GM13977 (cell line): ENCODE results near the gene NRN1L.

ENCODE experiments used
- DNase-seq: peaks from one replicate; pipeline ENCODE4 v3.0.0; 2012; ENCODE audit warnings: low spot score
- in situ Hi-C: fragments of 300-500 bp; cut with MboI; formaldehyde crosslinking; loops from one replicate; pipeline ENCODE4 v1.12.0; 2022; ENCODE audit warnings: low sequenced_read_pairs, low pct_unique_long_range_greater_than_20kb, mixed read lengths, inconsistent platforms; ENCODE audit not compliant: unreplicated experiment
- TF ChIP-seq, protein P1 (sequence below): IDR thresholded peaks from 2 replicates; pipeline ENCODE4 v1.5.1; 2012; ENCODE audit warnings: mild to moderate bottlenecking, control low read depth; ENCODE audit not compliant: insufficient read depth; ENCODE audit errors: extremely low read depth, missing control alignments

NRN1L gene

DNA sequence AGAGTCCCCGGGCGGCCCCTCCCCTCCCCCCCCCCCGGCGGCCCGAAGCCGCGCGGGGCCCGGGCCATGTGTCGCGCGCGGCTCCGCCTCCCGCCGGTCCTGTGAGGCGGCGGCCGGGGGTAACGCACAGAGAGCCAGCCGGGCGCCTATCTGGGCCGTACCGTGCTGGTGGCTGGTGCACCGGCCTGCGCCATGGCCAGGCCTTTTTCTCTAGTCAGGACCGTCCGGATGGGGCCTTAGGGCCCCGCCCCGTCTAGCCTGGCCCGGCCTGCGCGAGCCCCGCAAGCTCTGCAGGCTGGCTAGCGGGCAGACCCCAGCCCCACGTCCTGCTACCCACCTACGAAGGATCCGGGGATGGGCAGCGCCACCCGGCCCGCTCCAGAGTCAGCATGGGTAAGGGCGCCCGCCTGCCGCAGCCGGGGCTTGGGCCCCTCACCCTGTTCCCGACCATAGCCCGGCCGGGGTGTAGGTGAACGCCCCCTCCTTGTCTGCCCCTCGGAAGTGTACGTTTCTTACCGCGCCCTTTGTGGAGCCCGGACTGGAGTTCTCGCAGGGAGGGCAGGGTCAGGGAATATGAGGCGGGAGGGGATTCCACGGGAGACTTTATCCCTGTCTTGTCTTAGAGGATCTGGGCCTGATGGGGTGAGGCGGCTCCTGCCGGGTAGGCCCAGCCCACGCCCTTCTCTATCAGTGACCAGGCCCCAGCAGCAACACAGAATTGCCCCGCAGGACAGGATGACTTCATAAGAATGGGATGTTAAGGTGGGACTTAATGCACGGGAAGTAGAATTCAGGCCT, 37.4 kb upstream of the NRN1L start, which contains the start of gene CENPT:
CENPT (minus strand) TSS at position 630 of the 798 bp plus-strand sequence. CDS start 13,834 bp downstream, outside the sequence.
- in situ Hi-C loops: no loop called here
- TF ChIP-seq, protein P1, sequence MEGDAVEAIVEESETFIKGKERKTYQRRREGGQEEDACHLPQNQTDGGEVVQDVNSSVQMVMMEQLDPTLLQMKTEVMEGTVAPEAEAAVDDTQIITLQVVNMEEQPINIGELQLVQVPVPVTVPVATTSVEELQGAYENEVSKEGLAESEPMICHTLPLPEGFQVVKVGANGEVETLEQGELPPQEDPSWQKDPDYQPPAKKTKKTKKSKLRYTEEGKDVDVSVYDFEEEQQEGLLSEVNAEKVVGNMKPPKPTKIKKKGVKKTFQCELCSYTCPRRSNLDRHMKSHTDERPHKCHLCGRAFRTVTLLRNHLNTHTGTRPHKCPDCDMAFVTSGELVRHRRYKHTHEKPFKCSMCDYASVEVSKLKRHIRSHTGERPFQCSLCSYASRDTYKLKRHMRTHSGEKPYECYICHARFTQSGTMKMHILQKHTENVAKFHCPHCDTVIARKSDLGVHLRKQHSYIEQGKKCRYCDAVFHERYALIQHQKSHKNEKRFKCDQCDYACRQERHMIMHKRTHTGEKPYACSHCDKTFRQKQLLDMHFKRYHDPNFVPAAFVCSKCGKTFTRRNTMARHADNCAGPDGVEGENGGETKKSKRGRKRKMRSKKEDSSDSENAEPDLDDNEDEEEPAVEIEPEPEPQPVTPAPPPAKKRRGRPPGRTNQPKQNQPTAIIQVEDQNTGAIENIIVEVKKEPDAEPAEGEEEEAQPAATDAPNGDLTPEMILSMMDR: no peak
- peak; percentile 86 for DNase-seq

DNA sequence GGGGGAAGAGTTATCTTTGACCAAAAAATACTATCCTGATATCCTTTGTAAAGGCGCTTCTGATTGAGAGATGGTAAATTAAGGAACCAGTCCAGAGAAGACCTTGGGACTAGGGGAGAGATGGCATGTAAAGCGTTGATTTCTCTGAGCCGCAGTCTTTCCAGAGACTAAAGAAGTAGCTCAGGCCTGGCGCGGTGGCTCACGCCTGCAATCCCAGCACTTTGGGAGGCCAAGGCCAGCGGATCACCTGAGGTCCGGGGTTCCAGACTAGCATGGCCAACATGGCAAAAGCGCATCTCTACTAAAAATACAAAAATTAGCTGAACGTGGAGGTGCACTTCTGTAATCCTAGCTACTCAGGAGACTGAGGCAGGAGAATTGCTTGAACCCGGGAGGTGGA, 36.6 kb upstream of the NRN1L start:
- TF ChIP-seq, protein P1: no peak
- no peak for DNase-seq
- in situ Hi-C loops: no loop called here

DNA sequence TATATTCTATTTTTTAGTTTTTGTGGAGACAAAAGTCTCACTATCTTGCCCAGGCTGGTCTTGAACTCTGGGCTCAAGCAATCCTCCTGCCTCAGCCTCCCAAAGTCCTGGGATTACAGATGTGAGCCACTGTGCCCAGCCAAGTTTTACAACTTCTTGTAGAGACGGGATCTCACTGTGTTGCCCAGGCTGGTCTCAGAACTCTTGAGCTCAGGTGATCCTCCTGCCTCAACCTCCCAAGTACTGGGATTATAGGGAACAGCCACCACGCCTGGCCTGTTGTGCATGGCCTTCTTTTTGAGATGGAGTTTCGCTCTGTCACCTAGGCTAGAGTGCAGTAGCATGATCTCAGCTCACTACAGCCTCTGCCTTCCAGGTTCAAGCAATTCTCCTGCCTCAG, 31.0 kb upstream of the NRN1L start:
- in situ Hi-C loops: no loop called here
- TF ChIP-seq, protein P1: no peak
- no peak for DNase-seq

DNA sequence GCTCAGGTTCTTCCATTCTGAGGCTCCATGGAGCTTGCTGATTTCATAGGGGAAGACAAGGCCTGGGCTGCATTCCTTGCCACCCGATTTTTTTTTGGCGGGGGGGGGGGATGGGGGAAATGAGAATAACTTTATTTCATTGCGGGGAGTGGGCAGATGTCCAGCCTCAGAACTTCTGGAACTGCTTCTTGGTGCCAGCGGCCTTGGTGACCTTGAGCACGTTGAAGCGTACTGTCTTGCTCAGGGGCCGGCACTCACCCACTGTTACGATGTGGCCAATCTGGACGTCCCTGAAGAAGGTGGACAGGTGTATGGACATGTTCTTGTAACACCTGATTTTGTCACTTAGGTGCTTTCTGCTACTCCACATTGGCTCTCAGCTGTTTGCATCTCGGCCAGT, 28.9 kb upstream of the NRN1L start:
- TF ChIP-seq, protein P1: no peak
- DNase-seq: no peak
- in situ Hi-C loops: no loop called here

DNA sequence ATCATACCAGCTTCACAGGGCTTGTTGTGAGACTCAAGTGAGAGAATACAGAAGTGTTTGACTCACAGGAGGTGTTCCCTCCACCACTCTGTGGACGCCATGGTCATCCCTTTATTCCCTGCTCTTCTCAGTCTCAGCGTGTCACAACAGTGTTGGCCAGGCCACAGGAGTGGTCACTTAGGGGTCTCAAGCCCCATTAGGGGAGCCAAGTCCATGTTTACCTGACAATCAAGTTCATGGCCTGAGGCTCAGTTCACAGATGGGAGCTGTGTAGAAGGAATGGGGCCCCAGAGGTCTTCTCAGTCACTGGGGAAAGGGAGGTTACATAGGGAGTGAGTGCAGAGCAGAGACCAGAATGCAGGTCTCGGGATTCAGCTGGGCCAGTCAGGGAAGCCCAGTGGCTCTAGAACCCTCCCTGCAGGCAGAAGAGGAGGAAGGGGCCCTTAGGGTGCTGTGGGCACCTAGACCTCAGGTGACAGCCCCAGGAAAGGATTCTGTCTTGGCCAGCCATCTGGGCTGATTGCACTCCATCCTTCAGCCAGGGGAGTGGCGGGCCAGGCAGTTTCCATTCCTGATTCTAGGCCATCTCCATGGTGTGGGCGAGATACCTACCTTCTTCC, 27.6 kb upstream of the NRN1L start:
- in situ Hi-C loops: no loop called here
- no peak for DNase-seq

DNA sequence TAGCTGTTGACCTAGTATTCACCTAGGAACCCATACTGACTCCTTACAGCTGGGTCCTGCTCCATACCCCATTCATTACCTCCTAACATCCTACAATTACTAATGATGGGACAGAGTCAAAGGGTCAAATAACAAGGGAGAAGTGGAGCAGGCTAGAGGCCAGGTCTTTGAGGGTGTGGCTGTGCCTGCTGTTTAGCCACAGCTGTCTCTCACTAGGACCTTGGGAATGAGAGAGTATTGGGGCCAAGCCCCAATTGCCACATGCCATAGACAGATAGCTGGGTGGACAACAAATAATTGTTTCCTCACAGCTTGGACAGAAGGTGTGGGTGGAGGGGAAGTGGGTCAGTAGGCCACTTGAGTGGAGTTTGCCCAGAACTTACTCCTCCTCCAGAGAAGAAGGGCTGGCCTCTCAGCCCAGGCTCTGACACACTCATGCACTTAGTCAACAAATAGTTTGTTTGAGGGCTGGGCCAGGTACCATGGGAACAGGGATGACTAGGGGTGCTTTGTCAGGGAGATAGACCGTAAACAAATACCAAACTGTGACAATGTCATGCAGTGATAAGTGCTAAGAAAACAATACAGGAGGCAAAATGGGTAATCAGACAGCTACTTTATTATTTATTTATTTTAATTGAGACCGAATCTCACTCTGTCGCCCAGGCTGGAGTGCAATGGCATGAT, 27.0 kb upstream of the NRN1L start:
- TF ChIP-seq, protein P1: no peak
- no peak for DNase-seq
- in situ Hi-C loops: no loop called here

More for the DNA sequence above, 27.6 kb upstream of the NRN1L start:
- TF ChIP-seq, protein P1: no peak
